GM21576 (cell line): Measurements from ENCODE around the gene NLGN1.

ENCODE experiments used
- ATAC-seq: cut with Tn5 transposase; IDR thresholded peaks from one replicate; pipeline ENCODE4 v1.9.1; 2021; ENCODE audit warnings: mild to moderate bottlenecking, moderate library complexity; ENCODE audit not compliant: unreplicated experiment

Gene NLGN1

DNA sequence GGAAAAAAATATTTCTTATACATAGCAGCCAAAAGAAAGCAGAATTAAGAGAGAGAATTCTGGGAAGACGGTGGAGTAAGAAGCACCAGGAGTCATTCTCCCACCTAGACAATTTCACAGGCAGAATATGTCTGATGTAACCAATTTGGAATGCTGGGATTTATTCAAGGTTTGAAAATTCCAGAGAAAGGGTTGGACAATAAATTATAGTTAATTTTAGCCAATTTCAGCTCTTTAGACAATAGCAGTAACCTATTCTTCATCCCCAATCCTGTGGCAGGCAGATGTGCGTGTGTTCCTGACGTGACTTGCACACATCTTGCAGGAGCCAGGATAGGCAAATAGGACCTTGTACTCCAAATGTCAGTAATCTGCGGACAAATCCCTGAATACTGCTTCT is 920.6 kb downstream of the NLGN1 start:
- ATAC-seq, result no peak

DNA sequence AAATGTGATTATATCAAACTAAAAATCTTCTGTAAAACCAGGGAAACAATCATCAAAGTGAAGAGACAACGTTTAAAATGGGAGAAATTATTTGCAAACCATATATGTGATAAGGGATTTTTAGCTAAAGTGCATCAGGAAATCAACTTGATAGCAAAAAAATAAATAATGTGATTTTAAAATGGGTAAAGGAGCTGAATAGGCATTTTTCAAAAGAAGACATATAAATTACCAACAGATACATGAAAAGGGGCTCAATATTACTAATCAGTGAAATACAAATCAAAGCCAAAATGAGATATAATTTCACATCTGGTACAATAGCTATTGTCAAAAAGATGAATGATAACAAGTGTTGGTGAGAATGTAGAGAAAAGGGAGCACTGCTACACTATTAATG is 924.0 kb downstream of the NLGN1 start:
- no peak for ATAC-seq

- ATAC-seq, result no peak
These were observed 925.2 kb downstream of the NLGN1 start for GRCh38 chr3:174322789-174323188.

GRCh38 chr3:174325171-174325570 is 927.6 kb downstream of the NLGN1 start:
- ATAC-seq, result no peak

DNA sequence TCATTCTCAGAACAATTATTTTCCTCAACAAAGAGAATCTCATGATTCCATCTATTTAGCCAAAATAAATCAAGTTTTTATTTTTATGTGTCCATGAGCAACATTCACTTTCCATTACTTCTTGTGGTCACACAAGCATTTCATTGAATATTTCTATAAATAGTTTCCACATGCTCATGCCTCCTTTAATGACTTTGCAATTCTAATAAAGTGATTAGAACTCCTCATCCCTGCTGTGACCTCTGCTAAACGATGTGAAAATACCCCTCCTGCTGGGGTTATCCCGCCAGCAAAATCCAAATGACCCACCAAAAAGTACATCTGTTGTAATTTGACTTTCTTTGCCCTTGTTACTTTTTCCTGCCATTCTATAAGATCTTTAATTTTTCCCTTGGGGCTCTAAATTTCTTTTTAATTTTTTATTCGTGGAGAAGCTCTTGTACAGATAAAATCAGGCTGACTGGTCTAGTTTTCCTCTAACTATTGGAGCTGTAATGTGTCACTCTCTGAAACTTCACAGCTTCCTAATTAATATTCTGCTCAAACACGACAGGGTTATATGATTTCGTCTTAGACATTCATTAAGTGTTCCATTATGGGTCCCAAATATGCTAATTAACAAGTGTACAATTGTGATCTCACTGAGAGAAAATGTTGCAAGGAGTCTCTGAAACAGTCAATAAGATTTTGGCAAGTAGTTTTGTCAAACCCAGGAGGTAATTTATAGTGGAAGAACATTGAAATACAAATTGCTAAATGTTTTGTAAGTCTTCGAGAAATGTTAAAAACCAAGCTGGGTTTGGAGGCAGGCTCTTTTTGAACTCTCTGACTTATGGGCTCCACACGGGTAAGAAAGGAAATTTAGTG is 928.5 kb downstream of the NLGN1 start:
- ATAC-seq, result no peak

GRCh38 chr3:174329321-174329720 is 931.8 kb downstream of the NLGN1 start:
- ATAC-seq, result no peak

DNA sequence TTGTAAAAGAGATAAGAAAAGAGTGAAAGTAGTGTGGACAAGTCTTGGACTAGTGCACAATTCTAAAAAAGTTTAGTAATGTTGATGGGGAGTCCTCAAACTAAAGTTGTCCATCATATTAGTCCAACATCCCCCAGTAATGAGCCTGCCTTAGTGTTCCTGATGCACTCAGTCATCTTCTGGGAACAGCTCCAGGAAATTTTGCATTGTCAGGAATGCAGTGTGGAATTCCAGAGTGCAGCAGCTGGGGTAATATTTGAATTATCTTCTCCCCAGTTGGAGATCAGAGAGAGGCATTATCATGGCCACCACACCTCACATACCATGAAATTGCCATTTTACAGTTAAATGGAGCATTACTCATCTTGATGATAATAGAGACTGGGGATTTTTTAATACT is 932.8 kb downstream of the NLGN1 start:
- ATAC-seq, result no peak

- ATAC-seq, result no peak
These were observed 933.7 kb downstream of the NLGN1 start for GRCh38 chr3:174331095-174331800.

- ATAC-seq, result no peak
These were observed 934.8 kb downstream of the NLGN1 start for GRCh38 chr3:174332391-174332790.

DNA sequence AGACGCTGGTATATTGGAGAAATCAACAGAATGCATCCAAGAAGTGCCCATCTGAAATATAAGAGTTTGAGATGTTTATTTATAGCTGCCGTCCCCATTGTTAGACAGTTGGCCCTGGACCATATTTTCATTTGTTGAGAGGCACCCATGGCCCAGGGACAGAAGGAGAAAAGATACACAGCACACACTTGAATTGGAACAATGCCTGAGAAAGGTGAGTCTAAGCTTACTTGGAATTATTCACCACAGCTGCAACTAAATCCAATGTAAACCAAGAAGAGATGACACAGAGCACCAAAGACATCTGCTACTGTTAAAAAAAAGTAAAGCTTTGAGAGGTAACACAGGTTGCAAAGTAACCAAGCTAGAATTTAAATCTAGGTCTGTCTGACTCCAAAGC is 936.1 kb downstream of the NLGN1 start:
- ATAC-seq, result no peak

DNA sequence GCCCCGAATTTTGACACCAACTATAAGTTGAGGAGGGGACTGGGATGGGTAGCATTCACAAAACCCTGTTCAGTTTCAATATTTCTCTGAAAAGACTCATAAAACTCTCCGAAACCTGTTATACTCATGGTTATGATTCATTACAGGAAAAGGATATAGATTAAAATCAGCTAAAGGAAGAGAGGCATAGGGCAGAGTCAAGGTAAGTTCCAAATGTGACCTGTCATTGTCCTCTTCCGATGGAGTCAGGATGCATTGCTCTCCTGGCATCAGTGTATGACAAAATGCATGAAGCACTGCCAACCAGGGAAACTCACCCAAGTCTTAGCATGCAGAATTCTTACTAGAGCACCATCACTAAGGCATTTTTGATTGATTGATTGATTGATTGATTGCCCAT is 936.6 kb downstream of the NLGN1 start:
- no peak for ATAC-seq

- ATAC-seq, result no peak
These were observed 937.8 kb downstream of the NLGN1 start for GRCh38 chr3:174335324-174335723.

DNA sequence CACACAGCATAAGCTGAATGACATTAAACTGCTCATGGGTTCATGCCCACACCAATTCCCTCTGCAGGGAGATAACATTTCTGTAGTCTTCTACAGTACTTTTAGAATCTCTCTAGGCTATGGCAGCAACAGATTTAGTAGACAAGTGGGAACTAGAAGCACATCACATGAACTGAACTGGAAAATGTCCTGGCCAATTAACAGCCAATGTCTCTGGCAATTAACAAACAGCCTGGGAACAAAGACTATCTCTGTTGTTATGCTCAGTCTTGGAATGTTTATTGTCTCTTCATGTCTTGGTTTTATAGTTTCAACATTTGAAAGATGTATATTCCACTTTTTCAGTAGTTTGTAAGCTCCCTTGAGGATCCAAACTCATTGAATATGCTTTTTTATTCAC is 938.4 kb downstream of the NLGN1 start:
- ATAC-seq, result no peak
